Measurements from ENCODE around the gene SCD5.

Gene SCD5

GRCh38 chr4:82652062-82652461 lies 146.5 kb downstream of the SCD5 start:
- Histone ChIP-seq H3K4me3 (ENCODE audit: low read depth, low read length) (no peak overlapping the region), H3K9ac (ENCODE audit: low read depth, low read length) (no peak overlapping the region), H3K27me3 (ENCODE audit: control insufficient read depth, insufficient read depth, low read length) (no peaks in the 10 kb centered on the region), H3K36me3 (ENCODE audit: control insufficient read depth, insufficient read depth, low read length) (no peaks in the 10 kb centered on the region), H3K9me3 (ENCODE audit: control insufficient read depth, insufficient read depth, low read length) (no peaks in the 10 kb centered on the region), H3K4me1 (ENCODE audit: control insufficient read depth, insufficient read depth, low read length) (no peaks in the 10 kb centered on the region), H3K27ac (ENCODE audit: low read depth, low read length) (no peak overlapping the region)

DNA sequence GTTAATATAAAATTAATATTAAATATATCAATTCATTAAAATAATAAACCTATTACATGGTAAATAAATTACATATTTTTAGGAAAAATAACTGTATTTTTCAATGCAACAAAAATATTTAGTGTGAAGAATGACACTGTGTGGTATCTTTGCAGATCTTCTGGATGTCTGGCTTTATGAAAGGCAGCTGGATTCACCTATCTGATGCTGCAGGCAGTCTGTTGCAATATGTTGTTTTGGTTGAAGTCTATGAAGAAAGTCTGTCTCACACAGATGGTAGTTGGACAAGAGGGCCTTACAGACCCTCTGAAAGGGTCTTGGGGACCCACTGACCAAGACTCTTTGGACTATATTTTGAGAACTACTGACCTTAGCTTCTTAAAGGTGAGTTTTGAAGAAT lies 147.7 kb downstream of the SCD5 start:
- no peaks in the 10 kb centered on the region for H3K9me3 ChIP-seq (ENCODE audit: control insufficient read depth, insufficient read depth, low read length)
- H3K27ac ChIP-seq (ENCODE audit: low read depth, low read length), result no peak overlapping the region
- H3K36me3 ChIP-seq (ENCODE audit: control insufficient read depth, insufficient read depth, low read length), result no peaks in the 10 kb centered on the region
- no peak overlapping the region for H3K9ac ChIP-seq (ENCODE audit: low read depth, low read length)
- H3K4me1 ChIP-seq (ENCODE audit: control insufficient read depth, insufficient read depth, low read length), result no peaks in the 10 kb centered on the region
- no peaks in the 10 kb centered on the region for H3K27me3 ChIP-seq (ENCODE audit: control insufficient read depth, insufficient read depth, low read length)
- H3K4me3 ChIP-seq (ENCODE audit: low read depth, low read length), result no peak overlapping the region

DNA sequence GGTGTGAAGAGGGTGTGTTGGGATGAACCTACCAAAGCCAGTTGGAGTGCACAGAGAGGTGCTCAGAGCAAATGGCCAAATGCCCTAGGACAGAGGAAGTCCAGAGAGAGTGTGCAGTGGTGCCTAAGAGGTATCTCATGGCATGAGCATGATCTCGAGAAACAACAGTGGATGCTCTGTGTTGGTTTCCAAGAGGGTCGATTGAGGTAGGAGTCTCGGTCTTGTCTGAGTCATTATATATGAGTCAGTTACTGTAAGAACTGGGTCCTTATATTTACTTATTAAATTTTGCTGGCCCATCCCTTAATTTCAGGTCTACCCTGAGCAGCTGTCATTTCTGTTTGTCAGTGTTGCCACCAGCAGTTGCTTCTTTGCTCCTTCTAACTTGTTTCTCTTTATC lies 150.2 kb downstream of the SCD5 start:
- Histone ChIP-seq H3K27ac (ENCODE audit: low read depth, low read length) (no peak overlapping the region), H3K27me3 (ENCODE audit: control insufficient read depth, insufficient read depth, low read length) (no peaks in the 10 kb centered on the region), H3K9me3 (ENCODE audit: control insufficient read depth, insufficient read depth, low read length) (no peaks in the 10 kb centered on the region), H3K9ac (ENCODE audit: low read depth, low read length) (no peak overlapping the region), H3K4me1 (ENCODE audit: control insufficient read depth, insufficient read depth, low read length) (no peaks in the 10 kb centered on the region), H3K4me3 (ENCODE audit: low read depth, low read length) (no peak overlapping the region), H3K36me3 (ENCODE audit: control insufficient read depth, insufficient read depth, low read length) (no peaks in the 10 kb centered on the region)

GRCh38 chr4:82645936-82646565 lies 152.5 kb downstream of the SCD5 start:
- Histone ChIP-seq H3K4me3 (ENCODE audit: low read depth, low read length) (no peak overlapping the region), H3K27me3 (ENCODE audit: control insufficient read depth, insufficient read depth, low read length) (no peaks in the 10 kb centered on the region), H3K36me3 (ENCODE audit: control insufficient read depth, insufficient read depth, low read length) (no peaks in the 10 kb centered on the region), H3K27ac (ENCODE audit: low read depth, low read length) (no peak overlapping the region), H3K9me3 (ENCODE audit: control insufficient read depth, insufficient read depth, low read length) (no peaks in the 10 kb centered on the region), H3K4me1 (ENCODE audit: control insufficient read depth, insufficient read depth, low read length) (no peaks in the 10 kb centered on the region), H3K9ac (ENCODE audit: low read depth, low read length) (no peak overlapping the region)

DNA sequence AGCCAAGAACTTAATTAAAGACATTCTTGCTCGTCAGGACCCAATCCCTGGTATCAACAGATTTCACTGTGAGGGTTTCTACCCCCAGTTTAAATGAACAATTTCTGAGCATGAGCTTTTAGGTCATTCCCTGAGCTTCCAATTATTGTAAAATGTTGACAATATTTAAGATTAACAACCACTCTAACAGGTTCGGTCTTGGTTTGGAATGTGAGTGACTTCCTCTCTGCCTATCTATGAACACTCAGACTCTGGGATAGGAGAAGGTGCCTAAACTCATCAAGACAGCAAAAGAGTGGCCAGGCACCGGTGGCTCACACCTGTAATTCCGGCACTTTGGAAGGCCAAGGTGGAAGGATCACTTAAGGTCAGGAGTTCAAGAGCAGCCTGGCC lies 153.9 kb downstream of the SCD5 start:
- no peaks in the 10 kb centered on the region for H3K36me3 ChIP-seq (ENCODE audit: control insufficient read depth, insufficient read depth, low read length)
- H3K4me1 ChIP-seq (ENCODE audit: control insufficient read depth, insufficient read depth, low read length), result no peaks in the 10 kb centered on the region
- no peaks in the 10 kb centered on the region for H3K9me3 ChIP-seq (ENCODE audit: control insufficient read depth, insufficient read depth, low read length)
- no peak overlapping the region for H3K9ac ChIP-seq (ENCODE audit: low read depth, low read length)
- no peaks in the 10 kb centered on the region for H3K27me3 ChIP-seq (ENCODE audit: control insufficient read depth, insufficient read depth, low read length)
- no peak overlapping the region for H3K27ac ChIP-seq (ENCODE audit: low read depth, low read length)
- H3K4me3 ChIP-seq (ENCODE audit: low read depth, low read length), result no peak overlapping the region

DNA sequence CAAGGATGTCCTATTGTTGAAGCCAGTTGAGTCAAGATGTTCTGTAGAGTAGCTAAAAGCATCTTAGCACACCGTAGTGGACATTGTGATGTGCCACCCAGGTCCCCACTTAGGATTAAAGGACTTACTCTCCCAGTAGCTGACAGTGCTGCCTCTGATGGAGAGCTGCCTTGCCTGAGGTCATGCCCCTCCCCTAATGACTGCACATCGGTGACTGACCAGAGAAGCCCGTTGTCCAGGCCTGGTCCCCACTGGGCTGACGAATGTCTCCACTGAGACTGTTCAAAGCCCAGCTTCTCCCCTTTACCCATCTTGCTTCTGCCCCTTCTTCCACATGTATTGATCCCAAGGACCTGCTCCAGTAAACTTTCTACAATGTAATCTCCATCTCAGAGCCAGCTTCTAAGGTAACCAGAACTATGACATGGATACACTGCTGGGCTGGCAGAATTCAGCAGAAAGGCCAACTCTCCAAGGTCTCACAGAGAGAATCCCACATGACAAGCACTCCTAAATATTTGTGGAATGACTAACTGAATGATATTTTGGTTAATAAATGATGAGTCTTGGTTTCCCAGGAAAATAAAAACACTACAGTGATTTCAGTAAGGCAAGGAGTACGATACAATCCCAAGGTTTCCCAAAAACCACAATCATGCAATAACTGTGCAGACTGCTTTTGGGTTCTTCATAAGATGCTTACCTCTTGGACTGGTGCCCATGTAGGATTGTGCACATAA lies 154.4 kb downstream of the SCD5 start:
- Histone ChIP-seq H3K4me3 (ENCODE audit: low read depth, low read length) (no peak overlapping the region), H3K36me3 (ENCODE audit: control insufficient read depth, insufficient read depth, low read length) (no peaks in the 10 kb centered on the region), H3K4me1 (ENCODE audit: control insufficient read depth, insufficient read depth, low read length) (no peaks in the 10 kb centered on the region), H3K27ac (ENCODE audit: low read depth, low read length) (no peak overlapping the region), H3K9me3 (ENCODE audit: control insufficient read depth, insufficient read depth, low read length) (no peaks in the 10 kb centered on the region), H3K27me3 (ENCODE audit: control insufficient read depth, insufficient read depth, low read length) (no peaks in the 10 kb centered on the region), H3K9ac (ENCODE audit: low read depth, low read length) (no peak overlapping the region)

- H3K27ac ChIP-seq (ENCODE audit: low read depth, low read length), result no peak overlapping the region
- H3K9me3 ChIP-seq (ENCODE audit: control insufficient read depth, insufficient read depth, low read length), result no peaks in the 10 kb centered on the region
- no peaks in the 10 kb centered on the region for H3K27me3 ChIP-seq (ENCODE audit: control insufficient read depth, insufficient read depth, low read length)
- no peaks in the 10 kb centered on the region for H3K36me3 ChIP-seq (ENCODE audit: control insufficient read depth, insufficient read depth, low read length)
- H3K4me3 ChIP-seq (ENCODE audit: low read depth, low read length), result no peak overlapping the region
- H3K4me1 ChIP-seq (ENCODE audit: control insufficient read depth, insufficient read depth, low read length), result no peaks in the 10 kb centered on the region
- no peak overlapping the region for H3K9ac ChIP-seq (ENCODE audit: low read depth, low read length)
Observed at GRCh38 chr4:82642331-82642730, 156.3 kb downstream of the SCD5 start.

DNA sequence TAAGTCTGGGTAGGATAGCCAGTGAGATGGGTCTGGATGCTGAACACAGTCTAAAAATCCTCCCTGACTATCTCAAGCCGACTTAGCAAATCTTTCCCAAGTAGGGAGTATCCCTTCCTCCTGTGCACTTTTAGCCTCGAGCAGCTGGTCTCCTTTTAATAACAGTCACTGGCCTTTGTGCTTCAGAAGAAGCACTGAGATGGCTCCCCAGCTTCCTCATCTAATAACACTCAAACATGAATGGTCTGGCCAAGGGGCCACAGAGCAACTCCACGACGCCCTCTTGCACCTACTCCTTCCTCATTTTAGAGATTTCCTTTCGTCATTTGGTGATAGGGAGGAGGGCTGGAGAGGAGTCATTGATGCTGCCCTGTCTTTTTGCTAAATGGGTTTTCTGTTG lies 158.1 kb downstream of the SCD5 start:
- Histone ChIP-seq H3K36me3 (ENCODE audit: control insufficient read depth, insufficient read depth, low read length) (no peaks in the 10 kb centered on the region), H3K27me3 (ENCODE audit: control insufficient read depth, insufficient read depth, low read length) (no peaks in the 10 kb centered on the region), H3K4me3 (ENCODE audit: low read depth, low read length) (no peak overlapping the region), H3K9ac (ENCODE audit: low read depth, low read length) (no peak overlapping the region), H3K9me3 (ENCODE audit: control insufficient read depth, insufficient read depth, low read length) (no peaks in the 10 kb centered on the region), H3K27ac (ENCODE audit: low read depth, low read length) (no peak overlapping the region), H3K4me1 (ENCODE audit: control insufficient read depth, insufficient read depth, low read length) (no peaks in the 10 kb centered on the region)

DNA sequence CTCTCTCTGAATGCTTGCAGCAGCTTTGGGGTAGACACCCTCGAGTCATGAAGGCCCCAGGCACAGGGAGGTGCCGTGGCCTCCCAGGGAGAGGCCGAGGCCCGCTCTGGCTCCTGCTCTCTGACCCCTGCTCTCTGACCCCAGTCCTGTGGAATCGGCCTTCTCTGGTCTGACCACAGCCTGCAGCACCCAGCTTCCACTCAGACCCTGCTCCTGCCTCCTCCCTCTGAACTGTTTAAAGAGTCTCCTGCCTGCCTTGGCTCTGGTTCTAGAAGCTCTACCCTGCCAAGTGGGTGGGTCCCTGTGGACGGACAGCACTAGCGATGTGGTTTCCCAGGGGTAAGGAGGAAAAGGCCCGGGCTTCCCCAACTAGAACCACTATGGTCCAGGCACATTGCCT lies 158.6 kb downstream of the SCD5 start:
- H3K36me3 ChIP-seq (ENCODE audit: control insufficient read depth, insufficient read depth, low read length), result no peaks in the 10 kb centered on the region
- H3K4me1 ChIP-seq (ENCODE audit: control insufficient read depth, insufficient read depth, low read length), result no peaks in the 10 kb centered on the region
- H3K27me3 ChIP-seq (ENCODE audit: control insufficient read depth, insufficient read depth, low read length), result no peaks in the 10 kb centered on the region
- no peaks in the 10 kb centered on the region for H3K9me3 ChIP-seq (ENCODE audit: control insufficient read depth, insufficient read depth, low read length)
- no peak overlapping the region for H3K4me3 ChIP-seq (ENCODE audit: low read depth, low read length)
- no peak overlapping the region for H3K9ac ChIP-seq (ENCODE audit: low read depth, low read length)
- no peak overlapping the region for H3K27ac ChIP-seq (ENCODE audit: low read depth, low read length)

GRCh38 chr4:82638479-82638878 lies 160.1 kb downstream of the SCD5 start:
- Histone ChIP-seq H3K36me3 (ENCODE audit: control insufficient read depth, insufficient read depth, low read length) (no peaks in the 10 kb centered on the region), H3K9ac (ENCODE audit: low read depth, low read length) (no peak overlapping the region), H3K4me3 (ENCODE audit: low read depth, low read length) (no peak overlapping the region), H3K27me3 (ENCODE audit: control insufficient read depth, insufficient read depth, low read length) (no peaks in the 10 kb centered on the region), H3K9me3 (ENCODE audit: control insufficient read depth, insufficient read depth, low read length) (no peaks in the 10 kb centered on the region), H3K27ac (ENCODE audit: low read depth, low read length) (no peak overlapping the region), H3K4me1 (ENCODE audit: control insufficient read depth, insufficient read depth, low read length) (no peaks in the 10 kb centered on the region)

GRCh38 chr4:82630079-82630478 lies 168.5 kb downstream of the SCD5 start:
- Histone ChIP-seq H3K4me1 (ENCODE audit: control insufficient read depth, insufficient read depth, low read length) (no peaks in the 10 kb centered on the region), H3K9me3 (ENCODE audit: control insufficient read depth, insufficient read depth, low read length) (no peaks in the 10 kb centered on the region), H3K27ac (ENCODE audit: low read depth, low read length) (no peak overlapping the region), H3K36me3 (ENCODE audit: control insufficient read depth, insufficient read depth, low read length) (no peaks in the 10 kb centered on the region), H3K9ac (ENCODE audit: low read depth, low read length) (no peak overlapping the region), H3K4me3 (ENCODE audit: low read depth, low read length) (no peak overlapping the region), H3K27me3 (ENCODE audit: control insufficient read depth, insufficient read depth, low read length) (no peaks in the 10 kb centered on the region)

Measured in HUES48 (cell line).